Measurements from ENCODE around the gene EIF2B5.

DNA sequence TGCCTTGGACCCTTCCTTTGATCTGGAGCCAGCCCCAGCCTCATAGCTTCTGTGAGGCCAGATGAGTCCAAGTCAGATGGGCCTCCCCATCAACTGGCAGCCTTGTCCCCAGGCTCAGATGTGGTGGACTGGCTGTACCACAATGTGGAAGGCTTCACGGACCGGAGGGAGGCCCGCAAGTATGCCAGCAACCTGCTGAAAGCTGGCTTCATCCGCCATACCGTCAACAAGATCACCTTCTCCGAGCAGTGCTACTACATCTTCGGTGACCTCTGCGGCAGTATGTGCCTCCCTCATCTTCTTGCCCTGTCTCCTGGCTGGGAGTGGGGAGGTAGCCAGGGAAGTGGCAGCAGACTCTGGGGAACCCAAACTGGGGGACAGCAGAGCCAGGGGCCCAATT, 32.6 kb downstream of the EIF2B5 start:
- TF ChIP-seq, protein P1, sequence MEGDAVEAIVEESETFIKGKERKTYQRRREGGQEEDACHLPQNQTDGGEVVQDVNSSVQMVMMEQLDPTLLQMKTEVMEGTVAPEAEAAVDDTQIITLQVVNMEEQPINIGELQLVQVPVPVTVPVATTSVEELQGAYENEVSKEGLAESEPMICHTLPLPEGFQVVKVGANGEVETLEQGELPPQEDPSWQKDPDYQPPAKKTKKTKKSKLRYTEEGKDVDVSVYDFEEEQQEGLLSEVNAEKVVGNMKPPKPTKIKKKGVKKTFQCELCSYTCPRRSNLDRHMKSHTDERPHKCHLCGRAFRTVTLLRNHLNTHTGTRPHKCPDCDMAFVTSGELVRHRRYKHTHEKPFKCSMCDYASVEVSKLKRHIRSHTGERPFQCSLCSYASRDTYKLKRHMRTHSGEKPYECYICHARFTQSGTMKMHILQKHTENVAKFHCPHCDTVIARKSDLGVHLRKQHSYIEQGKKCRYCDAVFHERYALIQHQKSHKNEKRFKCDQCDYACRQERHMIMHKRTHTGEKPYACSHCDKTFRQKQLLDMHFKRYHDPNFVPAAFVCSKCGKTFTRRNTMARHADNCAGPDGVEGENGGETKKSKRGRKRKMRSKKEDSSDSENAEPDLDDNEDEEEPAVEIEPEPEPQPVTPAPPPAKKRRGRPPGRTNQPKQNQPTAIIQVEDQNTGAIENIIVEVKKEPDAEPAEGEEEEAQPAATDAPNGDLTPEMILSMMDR (IDR thresholded peaks at IDR 0.05; ENCODE audit: low read length) = no peak
- no peak for TF ChIP-seq EZH2 (optimal IDR thresholded peaks at IDR 0.05; ENCODE audit: low read depth, low read length)
